ENCODE results near the gene CHGA.

CHGA gene

DNA sequence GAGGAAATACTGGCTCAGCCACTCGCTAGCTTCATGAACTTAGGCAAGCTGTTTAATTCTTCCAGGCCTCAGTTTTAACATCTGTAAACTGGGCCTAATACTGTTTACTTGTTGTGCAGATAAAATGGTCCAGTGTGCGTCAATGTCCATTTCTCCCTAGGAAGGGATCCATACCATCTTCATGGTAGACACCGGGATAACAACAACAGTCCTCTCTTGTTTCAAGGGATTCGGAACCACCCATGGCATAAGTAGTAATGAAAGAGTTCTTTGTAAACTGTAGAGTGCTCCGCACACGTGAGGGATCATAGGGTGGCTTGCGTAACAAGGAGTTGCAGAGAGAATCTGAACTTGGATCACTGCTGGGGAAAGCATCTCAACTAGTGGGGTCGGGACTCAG is 17.3 kb upstream of the CHGA start:
- no peak for DNase-seq (ENCODE audit: low spot score)

- no peak for DNase-seq (ENCODE audit: low spot score)
These were observed 16.5 kb upstream of the CHGA start for GRCh38 chr14:92906420-92906819.

GRCh38 chr14:92906823-92907222 is 16.1 kb upstream of the CHGA start:
- no peak for DNase-seq (ENCODE audit: low spot score)

DNA sequence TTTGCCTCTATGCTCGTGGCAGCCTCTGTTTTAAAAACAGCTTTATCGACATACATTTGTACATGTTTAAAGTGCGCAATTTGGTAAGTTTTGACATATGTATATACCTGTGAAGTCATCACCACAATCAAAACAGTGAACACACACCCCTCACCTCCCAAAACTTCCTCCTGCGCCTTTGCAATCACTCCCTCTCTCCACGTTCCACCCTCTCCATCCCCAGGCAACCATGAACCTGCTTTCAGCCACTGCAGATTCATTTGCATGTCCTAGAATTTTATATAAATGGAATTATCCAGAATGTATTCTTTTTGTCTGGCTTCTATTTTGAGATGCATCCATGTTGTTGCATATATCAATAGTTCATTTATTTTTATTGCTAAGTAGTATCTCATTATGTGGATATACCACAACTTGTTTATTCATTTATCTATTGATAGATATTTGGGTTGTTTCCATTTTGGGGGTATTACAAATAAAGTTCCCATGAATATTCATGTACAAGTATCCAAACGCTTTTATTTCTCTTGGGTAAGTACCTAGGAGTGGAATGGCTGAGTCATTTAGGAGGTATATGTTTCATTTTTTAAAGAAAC is 15.5 kb upstream of the CHGA start:
- DNase-seq (ENCODE audit: low spot score): no peak

- DNase-seq (ENCODE audit: low spot score): peak; percentile 52
These were observed 8.8 kb upstream of the CHGA start for GRCh38 chr14:92914087-92914656.

GRCh38 chr14:92916201-92916600 is 6.7 kb upstream of the CHGA start:
- DNase-seq (ENCODE audit: low spot score): no peak

- DNase-seq (ENCODE audit: low spot score): no peak
These were observed 5.7 kb upstream of the CHGA start for GRCh38 chr14:92917041-92917940.

GRCh38 chr14:92917956-92918355 is 5.0 kb upstream of the CHGA start:
- DNase-seq (ENCODE audit: low spot score): no peak

GRCh38 chr14:92920001-92920400 is 2.9 kb upstream of the CHGA start:
- no peak for DNase-seq (ENCODE audit: low spot score)

GRCh38 chr14:92922155-92922735 is 705 bp upstream of the CHGA start:
- DNase-seq (ENCODE audit: low spot score): no peak

DNA sequence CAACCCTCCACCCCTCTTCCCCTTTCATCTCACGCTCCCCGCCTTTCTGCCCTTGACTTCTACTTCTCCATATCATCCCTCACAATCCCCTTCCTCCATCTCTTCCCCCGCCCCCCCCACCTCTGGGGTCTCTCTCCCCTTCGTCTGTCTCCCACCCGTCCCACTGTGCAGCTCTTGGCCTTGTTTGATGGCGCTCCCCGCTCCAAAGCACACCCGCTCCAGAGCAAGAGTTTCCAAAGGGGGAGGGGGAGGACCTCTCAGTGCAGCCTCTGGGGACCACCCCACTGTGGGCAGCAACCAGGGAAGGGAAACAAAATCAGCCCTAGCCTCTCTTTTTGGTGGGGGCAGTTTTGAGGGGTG is 774 bp downstream of the CHGA start:
- DNase-seq (ENCODE audit: low spot score): no peak

- no peak for DNase-seq (ENCODE audit: low spot score)
These were observed 1.3 kb downstream of the CHGA start for GRCh38 chr14:92924247-92924646.

GRCh38 chr14:92925446-92925845 is 2.5 kb downstream of the CHGA start:
- no peak for DNase-seq (ENCODE audit: low spot score)

DNA sequence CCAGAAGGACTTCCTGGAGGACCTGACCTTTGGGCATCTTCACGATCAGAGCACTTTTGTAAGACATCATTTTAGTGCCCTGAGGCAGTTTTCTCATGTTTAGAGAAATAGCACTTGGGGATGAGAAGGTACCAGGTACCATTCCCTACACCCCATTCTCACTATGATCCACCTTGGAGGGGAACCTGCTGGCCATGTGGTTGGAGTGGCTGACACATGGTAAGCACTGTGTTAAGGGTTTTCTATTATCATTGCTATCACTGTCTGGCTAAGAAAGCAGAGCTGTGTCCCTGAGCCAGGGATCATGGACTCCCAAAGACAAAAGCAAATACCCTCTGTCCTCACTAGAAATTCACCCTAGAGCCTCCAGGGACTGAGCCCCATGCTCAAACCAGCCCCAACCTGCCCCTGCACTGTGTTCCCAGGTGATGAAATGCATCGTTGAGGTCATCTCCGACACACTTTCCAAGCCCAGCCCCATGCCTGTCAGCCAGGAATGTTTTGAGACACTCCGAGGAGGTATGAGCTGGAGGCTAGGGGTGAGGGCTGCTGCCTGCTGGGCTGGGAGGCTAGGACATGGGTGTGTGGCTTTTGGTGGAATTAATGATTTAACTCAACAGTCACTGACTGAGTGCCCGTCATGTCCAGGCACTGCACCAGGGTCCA is 3.4 kb downstream of the CHGA start:
- DNase-seq (ENCODE audit: low spot score): no peak

GRCh38 chr14:92926931-92927330 is 4.0 kb downstream of the CHGA start:
- no peak for DNase-seq (ENCODE audit: low spot score)

DNA sequence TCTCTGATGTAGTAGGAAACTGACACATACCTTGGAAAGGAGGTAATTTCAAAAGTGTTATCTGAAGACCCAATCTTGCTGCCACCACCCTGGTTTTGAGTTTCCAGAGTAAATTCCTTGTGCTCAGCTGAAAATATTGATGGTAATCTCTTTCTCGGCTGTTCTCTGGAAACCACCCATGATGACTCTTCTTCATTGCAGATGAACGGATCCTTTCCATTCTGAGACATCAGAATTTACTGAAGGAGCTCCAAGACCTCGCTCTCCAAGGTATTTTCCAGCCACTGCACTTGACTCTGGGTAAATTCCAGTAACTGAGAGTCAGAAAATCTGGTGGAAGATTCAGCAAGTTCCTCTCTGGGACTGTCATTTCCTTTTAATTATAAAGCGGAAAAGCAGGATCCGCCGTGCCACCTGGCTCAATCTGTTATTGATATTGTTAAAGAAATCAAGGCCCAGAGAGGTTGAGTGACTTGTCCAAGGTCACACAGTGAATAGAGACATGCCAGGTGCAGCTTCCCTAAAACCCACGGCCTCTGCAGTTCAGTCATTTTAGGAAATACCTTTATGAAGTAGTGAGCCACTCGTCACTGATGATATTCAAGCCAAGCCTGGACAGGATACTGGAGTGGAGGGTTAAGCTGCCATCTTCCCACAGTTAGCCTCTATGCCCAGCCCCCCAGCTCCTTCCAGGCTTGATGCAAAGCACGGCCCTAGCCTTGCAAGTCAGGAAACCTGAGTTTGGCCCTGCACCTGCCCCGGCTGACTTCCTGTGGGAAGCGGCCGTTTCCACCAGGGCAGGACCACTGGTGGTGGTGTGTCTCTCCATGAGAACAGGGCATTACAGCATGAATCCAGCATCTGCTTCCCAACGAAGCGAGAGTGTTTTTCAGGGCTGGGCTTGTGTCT is 4.7 kb downstream of the CHGA start:
- no peak for DNase-seq (ENCODE audit: low spot score)

DNA sequence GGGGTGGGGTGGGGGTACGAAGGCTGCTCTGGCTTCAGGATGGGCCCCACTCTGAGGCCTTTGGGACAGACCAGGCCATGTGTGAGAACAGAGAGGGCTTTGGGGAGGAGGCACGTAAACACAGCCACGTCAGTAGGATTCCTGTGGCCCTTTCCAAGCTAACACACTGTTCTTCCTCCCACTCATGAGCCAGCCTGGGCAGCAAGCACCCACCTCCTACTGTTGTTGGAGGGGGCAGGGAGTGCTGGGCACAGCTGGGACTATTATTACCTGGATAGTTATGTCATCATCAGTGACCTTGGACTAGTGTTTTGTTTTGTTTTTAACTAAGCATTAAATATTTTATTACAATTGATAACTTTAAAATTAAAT is 5.3 kb downstream of the CHGA start:
- no peak for DNase-seq (ENCODE audit: low spot score)

GRCh38 chr14:92928961-92929688 is 6.2 kb downstream of the CHGA start:
- no peak for DNase-seq (ENCODE audit: low spot score)

GRCh38 chr14:92929689-92930608 is 7.0 kb downstream of the CHGA start:
- no peak for DNase-seq (ENCODE audit: low spot score)
